Pancreas (tissue), 10 donors: ENCODE data around the gene BTF3L4. TPM values are rescaled to one million over a fixed set of nuclear protein-coding genes. Genes with fewer than 3 reads are reported as not detected.
A peak's percentile ranks its signal among the peaks of the same experiment; 100 is the strongest.

ENCODE experiments used
- ATAC-seq, 4 donors: fragments of 200-7000 bp; cut with Tn5 transposase; one replicate each; pipeline versions ENCODE4 v1.8.0 to v1.9.1; 2020; ENCODE audit warnings: mild to moderate bottlenecking in 4 of 4, moderate library complexity in 4 of 4
- DNase-seq, 6 donors: peaks; one replicate each; pipeline ENCODE4 v3.0.0-alpha.2; 2020
- FAIRE-seq: peaks from 2 replicates; lab custom pipeline; 2012; peaks lifted over from hg19 to GRCh38; lab: Jason Lieb, UNC
- H3K27ac ChIP-seq, 4 donors: fragments of 200-600 bp; sonication (generic); 1 replicate in 3 of 4; 2 replicates in 1 of 4; pipeline versions ENCODE4 v1.5.0 to v1.8.0; 2020
- H3K27me3 ChIP-seq, 4 donors: fragments of 200-600 bp; one replicate each; pipeline ENCODE4 v1.8.0; 2021
- H3K36me3 ChIP-seq, 3 donors: fragments of 200-600 bp; sonication (generic) in 1 of 3; one replicate each; pipeline versions ENCODE4 v1.5.0 to v1.8.0; 2020 to 2021
- H3K4me1 ChIP-seq, 3 donors: fragments of 200-600 bp; one replicate each; pipeline ENCODE4 v1.8.0; 2021
- H3K4me3 ChIP-seq, 4 donors: fragments of 200-600 bp; sonication (generic) in 2 of 4; one replicate each; pipeline versions ENCODE4 v1.5.0 to v1.8.0; 2020 to 2021
- H3K9me3 ChIP-seq, 4 donors: fragments of 200-600 bp; one replicate each; pipeline ENCODE4 v1.8.0; 2021
- WGBS, 2 donors: extraction: QIAGEN DNeasy Blood & Tissue Kit; methylation state at CpG; one replicate each; pipeline ENCODE4 v1.1.7; 2013; 5-methylcytosine and 5-hydroxymethylcytosine counted together
- intact Hi-C, 3 donors: fragments of 100-400 bp; cut with DNase I; formaldehyde crosslinking; loops; one replicate each; pipeline versions ENCODE4 v1.11.1 to v1.14.2; 2022
- polyA plus RNA-seq, 2 donors: library from polyadenylated mRNA; stranded (reverse); fragments of 200-250 nt; gene quantifications; one replicate each; pipeline ENCODE4 v1.2.3, GENCODE V29; 2013
- total RNA-seq, 6 donors: library from RNA; stranded (reverse); fragmentation: NEBNext Ultra II Directional in 4 of 6; extraction: Animal tissue kit (Norgen Biotek cat#: 25700) in 4 of 6; gene quantifications; one replicate each; pipeline versions ENCODE4 v1.2.1 to v1.2.4, GENCODE V29; 2021 to 2023
- TF ChIP-seq, protein P1 (sequence below), 4 donors: fragments of 200-600 bp; sonication (generic) in 3 of 4; IDR thresholded peaks; one replicate each; pipeline versions ENCODE4 v1.5.0 to v1.8.0; 2021; ENCODE audit warnings: antibody characterized with exemption in 4 of 4
- donor health status: healthy with polysubstance abuse.
- donor health status: DM: no; HTN: no; CAD: no; lungs with moderate emphysema.
- donor health status: DM: no; HTN: no; CAD: no.
- donor health status: control.
- donor health status: control.
- donor health status: Bipolar disorder and iron deficiency.
- donor health status: DM: yes; HTN: yes; CAD: no.
- donor health status: DM: no; HTN: no; CAD: no.
- donor health status: DM: no; HTN: no; CAD: no.
- donor health status: DM: yes; HTN: yes; CAD: no.

Gene BTF3L4
- total and polyA plus RNA-seq, 8 donors: 15.8 to 29.7 (median 23.4) TPM

DNA sequence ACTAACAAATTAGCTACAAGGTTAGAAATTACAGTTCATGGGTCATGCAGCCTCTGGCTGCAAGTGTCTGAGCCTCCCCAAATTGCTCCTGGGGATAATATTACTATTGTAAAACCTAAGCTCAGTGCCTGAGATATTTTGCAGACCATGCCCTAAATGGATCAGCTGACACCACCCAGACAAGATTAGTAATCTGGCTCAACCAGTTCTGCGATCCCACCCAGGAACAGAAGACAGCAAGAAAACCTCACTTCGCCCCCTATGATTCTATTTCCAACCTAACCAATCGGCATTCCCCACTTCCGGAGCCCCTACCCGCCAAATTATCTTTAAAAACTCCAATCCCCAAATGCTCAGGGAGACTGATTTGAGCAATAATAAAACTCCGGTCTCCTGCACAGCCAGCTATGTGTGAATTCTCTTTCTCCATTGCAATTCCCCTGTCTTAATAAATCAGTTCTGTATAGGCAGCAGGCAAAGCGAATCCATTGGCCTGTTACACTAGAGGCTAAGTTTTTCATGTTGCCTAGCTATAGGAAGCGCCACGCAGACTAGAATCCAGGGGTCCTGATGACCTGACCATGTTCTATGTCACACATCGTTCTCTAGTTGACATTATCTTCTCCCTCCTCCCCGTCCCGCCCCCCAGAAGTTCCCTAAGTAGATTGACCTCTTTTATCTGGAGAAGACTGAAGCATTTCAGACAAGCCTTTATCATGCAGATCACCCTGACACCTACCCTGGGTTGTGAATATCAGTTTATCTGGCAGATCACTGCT lies 63.4 kb downstream of the BTF3L4 start:
- no peaks in the 10 kb centered on the region for H3K36me3 ChIP-seq
- TF ChIP-seq, protein P1, sequence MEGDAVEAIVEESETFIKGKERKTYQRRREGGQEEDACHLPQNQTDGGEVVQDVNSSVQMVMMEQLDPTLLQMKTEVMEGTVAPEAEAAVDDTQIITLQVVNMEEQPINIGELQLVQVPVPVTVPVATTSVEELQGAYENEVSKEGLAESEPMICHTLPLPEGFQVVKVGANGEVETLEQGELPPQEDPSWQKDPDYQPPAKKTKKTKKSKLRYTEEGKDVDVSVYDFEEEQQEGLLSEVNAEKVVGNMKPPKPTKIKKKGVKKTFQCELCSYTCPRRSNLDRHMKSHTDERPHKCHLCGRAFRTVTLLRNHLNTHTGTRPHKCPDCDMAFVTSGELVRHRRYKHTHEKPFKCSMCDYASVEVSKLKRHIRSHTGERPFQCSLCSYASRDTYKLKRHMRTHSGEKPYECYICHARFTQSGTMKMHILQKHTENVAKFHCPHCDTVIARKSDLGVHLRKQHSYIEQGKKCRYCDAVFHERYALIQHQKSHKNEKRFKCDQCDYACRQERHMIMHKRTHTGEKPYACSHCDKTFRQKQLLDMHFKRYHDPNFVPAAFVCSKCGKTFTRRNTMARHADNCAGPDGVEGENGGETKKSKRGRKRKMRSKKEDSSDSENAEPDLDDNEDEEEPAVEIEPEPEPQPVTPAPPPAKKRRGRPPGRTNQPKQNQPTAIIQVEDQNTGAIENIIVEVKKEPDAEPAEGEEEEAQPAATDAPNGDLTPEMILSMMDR (IDR thresholded peaks at IDR 0.05): no peak
- H3K27me3 ChIP-seq: no peaks in the 10 kb centered on the region
- peaks cover 6 to 7% (median 7%) of the 10 kb centered on the region in 3 donors for H3K4me1 ChIP-seq
- H3K27ac ChIP-seq: no peak overlapping the region
- FAIRE-seq: no peak
- H3K9me3 ChIP-seq: no peaks in the 10 kb centered on the region
- no peak overlapping the region for H3K4me3 ChIP-seq
- WGBS, 2 donors: 50 to 51% methylated on average over 12 of the region's 12 CpGs
- intact Hi-C loops: no loop called here
- no peak for DNase-seq
- ATAC-seq: peak in 1 of 4 donors; percentile 8

GRCh38 chr1:52122384-52122783 lies 66.3 kb downstream of the BTF3L4 start:
- FAIRE-seq: no peak

DNA sequence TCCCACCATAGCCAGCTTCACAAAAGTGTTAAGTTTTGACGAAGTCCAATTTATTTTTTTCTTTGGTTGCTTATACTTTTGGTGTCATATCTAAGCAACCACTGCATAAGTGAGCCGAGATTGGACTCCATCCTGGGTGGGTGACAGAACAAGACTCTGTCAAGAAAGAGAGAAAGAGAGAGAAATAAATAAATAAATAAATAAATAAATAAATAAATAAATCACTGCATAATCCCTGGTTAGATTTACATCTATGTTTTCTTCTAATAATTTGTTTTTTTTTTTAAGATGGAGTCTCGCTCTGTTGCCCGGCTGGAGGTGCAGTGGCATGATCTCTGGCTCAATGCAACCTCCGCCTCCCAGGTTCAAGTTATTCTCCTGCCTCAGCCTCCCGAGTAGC lies 67.5 kb downstream of the BTF3L4 start:
- Histone ChIP-seq H3K27me3 (no peaks in the 10 kb centered on the region), H3K4me1 (peaks cover 6 to 7% (median 7%) of the 10 kb centered on the region in 3 donors), H3K27ac (no peak overlapping the region), H3K9me3 (no peaks in the 10 kb centered on the region), H3K36me3 (no peaks in the 10 kb centered on the region), H3K4me3 (no peak overlapping the region)
- intact Hi-C loops: no loop called here
- FAIRE-seq: no peak
- ATAC-seq: no peak
- WGBS, 2 donors: 93% methylated on average over 6 of the region's 6 CpGs
- DNase-seq: no peak
- TF ChIP-seq, protein P1 (IDR thresholded peaks at IDR 0.05): no peak

More at GRCh38 chr1:52122384-52122783, 66.3 kb downstream of the BTF3L4 start:
- ATAC-seq (peak; percentile 69 to 94 (median 84)), DNase-seq (peak in 3 of 6 donors; percentile 24 to 53 (median 26))
- Histone ChIP-seq H3K27me3 (no peaks in the 10 kb centered on the region), H3K4me1 (peaks cover 6 to 7% (median 7%) of the 10 kb centered on the region in 3 donors), H3K9me3 (no peaks in the 10 kb centered on the region), H3K27ac (no peak overlapping the region), H3K4me3 (no peak overlapping the region), H3K36me3 (no peaks in the 10 kb centered on the region)
- TF ChIP-seq, protein P1 (IDR thresholded peaks at IDR 0.05): no peak
- intact Hi-C loops: no loop called here
- 28 to 32% methylated on average over 2 of the region's 2 CpGs for WGBS, 2 donors

DNA sequence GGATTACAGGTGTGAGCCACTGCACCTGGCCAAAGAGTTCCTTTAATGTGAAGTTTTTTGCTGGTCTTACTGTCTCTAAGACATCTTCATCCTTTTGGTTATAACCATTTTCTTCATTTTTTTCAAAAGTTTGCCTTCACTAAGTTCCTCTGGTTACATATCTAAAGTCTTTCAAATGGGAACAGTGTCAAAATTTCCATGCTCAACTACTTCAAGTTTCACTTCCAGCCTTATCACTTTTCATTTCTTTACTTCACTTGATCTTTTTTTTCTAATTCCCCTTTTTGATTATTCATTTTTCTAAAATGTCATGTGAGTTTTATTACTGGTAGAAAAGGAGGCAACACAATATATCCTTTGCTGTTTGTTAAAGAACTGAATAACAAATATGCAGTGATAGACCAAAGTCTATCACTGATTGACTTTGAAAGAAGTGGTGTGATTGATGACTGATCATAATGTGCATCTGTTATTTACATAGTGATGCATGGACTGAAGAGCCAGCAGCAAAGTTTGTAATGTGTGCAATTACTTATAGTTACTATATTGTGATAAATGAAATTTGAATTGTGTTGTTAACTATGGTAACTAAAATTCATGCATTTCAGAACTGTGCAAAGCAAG lies 69.8 kb downstream of the BTF3L4 start:
- ATAC-seq (no peak), FAIRE-seq (no peak), DNase-seq (no peak)
- TF ChIP-seq, protein P1 (IDR thresholded peaks at IDR 0.05): no peak
- no peaks in the 10 kb centered on the region for H3K27me3 ChIP-seq
- no peaks in the 10 kb centered on the region for H3K36me3 ChIP-seq
- intact Hi-C loops: no loop called here
- no peaks in the 10 kb centered on the region for H3K9me3 ChIP-seq
- H3K4me1 ChIP-seq: peaks cover 6 to 7% (median 7%) of the 10 kb centered on the region in 3 donors
- no peak overlapping the region for H3K4me3 ChIP-seq
- H3K27ac ChIP-seq: no peak overlapping the region
